ENCODE data around the gene MAFG.

DNA sequence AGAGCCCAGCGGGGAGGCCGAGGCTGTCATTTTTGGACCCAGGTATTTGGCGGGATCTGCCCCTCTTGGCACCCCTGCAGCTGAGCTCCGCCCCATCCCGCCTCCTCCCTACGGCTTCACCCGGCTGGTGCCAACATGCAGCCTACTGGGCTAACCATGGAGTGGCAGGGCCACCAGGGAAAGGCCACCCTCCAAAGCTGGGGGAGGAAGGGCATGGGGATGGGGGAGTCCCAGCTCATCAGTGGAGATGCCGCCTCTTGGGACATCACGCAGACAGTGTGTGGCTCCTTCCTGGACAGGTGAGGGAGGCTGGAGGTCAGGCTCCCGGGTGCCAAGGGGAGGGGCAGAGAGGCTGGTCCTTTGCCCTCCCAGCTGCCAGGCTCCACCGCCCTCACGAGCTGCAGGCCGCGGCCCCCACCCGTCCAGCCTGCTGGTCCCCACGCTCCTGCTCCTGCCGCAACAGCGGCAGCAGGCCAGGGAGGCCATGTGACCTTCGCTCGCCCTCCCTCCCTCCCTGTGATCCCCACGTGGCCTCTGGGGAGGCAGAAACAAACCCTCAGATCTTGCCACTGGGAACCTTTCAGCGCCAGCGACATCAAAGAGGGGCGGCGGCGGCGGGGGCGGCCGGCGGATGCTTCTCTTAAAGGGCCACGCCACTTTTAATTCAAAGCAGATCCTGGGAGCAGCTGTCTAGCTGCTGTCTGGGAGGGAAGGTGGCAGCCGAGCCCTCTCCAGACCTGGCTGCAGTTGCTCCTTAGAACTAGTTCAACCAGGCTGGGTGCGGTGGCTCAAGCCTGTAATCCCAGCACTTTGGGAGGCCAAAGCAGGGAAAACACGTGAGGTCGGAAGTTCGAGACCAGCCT, 40.2 kb upstream of the MAFG start:
- TF ChIP-seq EP300 (IDR thresholded peaks at IDR 0.05; ENCODE audit: borderline replicate concordance), result 0 out of 2 replicates have a peak, but pooled peaks have one; percentile 38
- no peak for TF ChIP-seq FOXM1 (IDR thresholded peaks at IDR 0.05; ENCODE audit: borderline replicate concordance, low read depth)
- peak; percentile 95 for TF ChIP-seq MAX (IDR thresholded peaks at IDR 0.05)
- peak; percentile 96 for TF ChIP-seq EGR1 (IDR thresholded peaks at IDR 0.05)
- TF ChIP-seq RAD21 (IDR thresholded peaks at IDR 0.05; ENCODE audit: low read depth), result no peak

Measured in Ishikawa (cell line).